ENCODE results near the gene PEAK1.

Gene PEAK1

GRCh38 chr15:77060546-77060945 lies 359.4 kb downstream of the PEAK1 start:
- DNase-seq (ENCODE audit: low read depth) = peak; percentile 22

- DNase-seq (ENCODE audit: low read depth) = no peak
Measured at GRCh38 chr15:77059786-77060361, 360.0 kb downstream of the PEAK1 start.

- no peak for DNase-seq (ENCODE audit: low read depth)
Measured at GRCh38 chr15:77058468-77058867, 361.4 kb downstream of the PEAK1 start.

GRCh38 chr15:77057685-77058084 lies 362.2 kb downstream of the PEAK1 start:
- peak; percentile 35 for DNase-seq (ENCODE audit: low read depth)

GRCh38 chr15:77057072-77057471 lies 362.8 kb downstream of the PEAK1 start:
- DNase-seq (ENCODE audit: low read depth) = peak; percentile 48

GRCh38 chr15:77053709-77054108 lies 366.2 kb downstream of the PEAK1 start:
- peak; percentile 58 for DNase-seq (ENCODE audit: low read depth)

- no peak for DNase-seq (ENCODE audit: low read depth)
Measured at GRCh38 chr15:77052556-77052955, 367.3 kb downstream of the PEAK1 start.

Measured in amniotic epithelial cell (primary cell).